Neural progenitor cell (in vitro differentiated cells): ENCODE data around the gene CST3.

Experiments
- CTCF ChIP-seq: fragments of 200-600 bp; sonication (generic); IDR thresholded peaks from 2 replicates; pipeline ENCODE4 v1.5.1; 2017; ENCODE audit warnings: antibody characterized with exemption, mild to moderate bottlenecking
- EZH2phosphoT487 ChIP-seq: fragments of 200-600 bp; sonication (generic); IDR thresholded peaks from 2 replicates; pipeline ENCODE4 v1.6.1; 2017; ENCODE audit warnings: antibody characterized with exemption

DNA sequence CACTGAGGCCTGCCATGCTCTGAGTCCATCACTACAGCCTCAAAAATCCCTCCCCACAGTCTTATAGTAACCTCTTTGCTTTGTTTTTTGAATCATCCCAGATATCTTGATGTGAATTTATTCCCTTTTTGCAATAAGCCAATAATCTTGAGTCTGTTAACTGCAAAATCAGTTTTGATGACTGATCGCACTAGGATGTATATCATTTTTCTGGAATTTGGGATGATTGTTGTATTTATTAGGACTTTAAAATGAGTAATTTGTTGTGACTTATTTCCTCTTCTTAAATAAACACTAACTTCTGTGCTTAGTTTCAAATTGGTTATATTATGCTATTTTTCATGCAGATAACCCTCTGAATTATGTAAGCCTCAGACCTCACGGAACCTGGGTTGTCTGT lies 45.5 kb upstream of the CST3 start:
- TF ChIP-seq CTCF (no peak), EZH2phosphoT487 (no peak)
